Effector CD8-positive, alpha-beta T cell (primary cell): ENCODE data around the gene RNF135.
"Not testable (repeated sequence)": the region's sequence is repeated elsewhere in the genome, so short reads cannot be mapped to it uniquely, and the experiment has no call there.

Experiments
- DNase-seq: peaks from one replicate; lab custom pipeline; 2025; lab: John Stamatoyannopoulos, UW
- total RNA-seq, 4 experiments: gene quantifications; one replicate each; lab custom pipeline; 2026; lab: John Stamatoyannopoulos, UW

Gene RNF135
- total RNA-seq, result 6.2 to 33.9 (median 15.1) reads per million in 4 experiments

GRCh38 chr17:30970831-30971567 is at the start of gene RNF135:
TSS of gene RNF135 (plus strand) at chr17:30971039. CDS start at chr17:30971074, 35 bp downstream.
- peak; percentile 8 for DNase-seq

GRCh38 chr17:30921544-30922196 is 49.2 kb upstream of the RNF135 start, which contains the start of gene ADAP2:
TSS of gene ADAP2 (plus strand) at chr17:30921945. CDS start at chr17:30922015, 70 bp downstream.
- DNase-seq, result no peak

GRCh38 chr17:30922235-30923030 is 48.4 kb upstream of the RNF135 start:
- DNase-seq, result no peak

- no peak for DNase-seq
These were observed 46.5 kb upstream of the RNF135 start for GRCh38 chr17:30924341-30924740.

- no peak for DNase-seq
These were observed 44.3 kb upstream of the RNF135 start for GRCh38 chr17:30926516-30926915.

- DNase-seq, result no peak
These were observed 43.1 kb upstream of the RNF135 start for GRCh38 chr17:30927756-30928155.

GRCh38 chr17:30928584-30928983 is 42.3 kb upstream of the RNF135 start:
- no peak for DNase-seq

GRCh38 chr17:30929081-30929633 is 41.7 kb upstream of the RNF135 start:
- DNase-seq, result no peak

- not testable (repeated sequence) for DNase-seq
These were observed 41.0 kb upstream of the RNF135 start for GRCh38 chr17:30929861-30930260.

- no peak for DNase-seq
These were observed 40.3 kb upstream of the RNF135 start for GRCh38 chr17:30930495-30930894.

GRCh38 chr17:30931582-30931981 is 39.3 kb upstream of the RNF135 start:
- not testable (repeated sequence) for DNase-seq

GRCh38 chr17:30933966-30934365 is 36.9 kb upstream of the RNF135 start:
- no peak for DNase-seq

- DNase-seq, result no peak
These were observed 31.7 kb upstream of the RNF135 start for GRCh38 chr17:30939051-30939689.

GRCh38 chr17:30942308-30943079 is 28.3 kb upstream of the RNF135 start:
- DNase-seq, result no peak

- no peak for DNase-seq
These were observed 23.0 kb upstream of the RNF135 start for GRCh38 chr17:30947796-30948195.

GRCh38 chr17:30950189-30950588 is 20.6 kb upstream of the RNF135 start:
- no peak for DNase-seq

GRCh38 chr17:30950669-30951399 is 20.0 kb upstream of the RNF135 start:
- DNase-seq, result no peak

- no peak for DNase-seq
These were observed 18.0 kb upstream of the RNF135 start for GRCh38 chr17:30952638-30953393.
